ENCODE results near the gene AFMID. TPM values are rescaled to one million over a fixed set of nuclear protein-coding genes. Genes with fewer than 3 reads are reported as not detected.

Gene AFMID
- total RNA-seq, 6 donors from 2014 or later = 30.5 to 265 (median 44.2) TPM

- WGBS, 2 donors = 80 to 91% methylated on average over 17 to 20 of the region's 21 CpGs
- ATAC-seq (ENCODE audit: low FRiP score in 2 of 2) = peak; percentile 34 to 47
These were observed 55.0 kb downstream of the AFMID start for GRCh38 chr17:78242024-78242742.

GRCh38 chr17:78247304-78247703, 60.1 kb downstream of the AFMID start:
- TF ChIP-seq POLR2AphosphoS5 (IDR thresholded peaks at IDR 0.05) (no peak), CTCF (IDR thresholded peaks at IDR 0.05) (no peak), EP300 (IDR thresholded peaks at IDR 0.05) (no peak), POLR2A (IDR thresholded peaks at IDR 0.05) (no peak)
- DNase-seq = no peak
- no peak for ATAC-seq (ENCODE audit: low FRiP score in 2 of 2)
- Histone ChIP-seq H3K4me1 (peaks cover 17 to 23% (median 18%) of the 10 kb centered on the region in 4 donors), H3K9me3 (no peaks in the 10 kb centered on the region), H3K36me3 (no peaks in the 10 kb centered on the region), H3K27me3 (no peaks in the 10 kb centered on the region), H3K27ac (peak overlapping the region in 2 of 4 donors; percentile 71 to 88), H3K4me3 (no peak overlapping the region)
- 85 to 87% methylated on average over 8 of the region's 8 CpGs for WGBS, 2 donors

More at GRCh38 chr17:78242024-78242742, 55.0 kb downstream of the AFMID start:
- TF ChIP-seq CTCF (IDR thresholded peaks at IDR 0.05) (no peak), POLR2AphosphoS5 (IDR thresholded peaks at IDR 0.05) (no peak), POLR2A (IDR thresholded peaks at IDR 0.05) (no peak), EP300 (IDR thresholded peaks at IDR 0.05) (no peak)
- Histone ChIP-seq H3K9me3 (no peaks in the 10 kb centered on the region), H3K36me3 (no peaks in the 10 kb centered on the region), H3K27me3 (no peaks in the 10 kb centered on the region), H3K4me3 (no peak overlapping the region), H3K4me1 (peaks cover 0 to 6% (median under 1%) of the 10 kb centered on the region in 4 donors), H3K27ac (no peak overlapping the region)
- peak in 1 of 2 donors; percentile 39 for DNase-seq

GRCh38 chr17:78248051-78248914, 61.1 kb downstream of the AFMID start:
- peak overlapping the region in 3 of 4 donors; percentile 47 to 88 (median 71) for H3K27ac ChIP-seq
- H3K9me3 ChIP-seq = no peaks in the 10 kb centered on the region
- H3K36me3 ChIP-seq = no peaks in the 10 kb centered on the region
- TF ChIP-seq POLR2A (IDR thresholded peaks at IDR 0.05) (peak in 1 of 4 donors; percentile 12), POLR2AphosphoS5 (IDR thresholded peaks at IDR 0.05) (peak; percentile 55 to 80), CTCF (IDR thresholded peaks at IDR 0.05) (no peak)
- peak in 1 of 2 donors; percentile 74 for DNase-seq
- WGBS, 2 donors = 79 to 86% methylated on average over 22 to 30 of the region's 30 CpGs
- no peaks in the 10 kb centered on the region for H3K27me3 ChIP-seq
- ATAC-seq (ENCODE audit: low FRiP score in 2 of 2) = no peak
- H3K4me3 ChIP-seq = no peak overlapping the region
- H3K4me1 ChIP-seq = peaks cover 17 to 32% (median 20%) of the 10 kb centered on the region in 4 donors

GRCh38 chr17:78249074-78249817, 62.1 kb downstream of the AFMID start:
- DNase-seq = peak in 1 of 2 donors; percentile 62
- Histone ChIP-seq H3K4me1 (peaks cover 22 to 40% (median 27%) of the 10 kb centered on the region in 4 donors), H3K36me3 (no peaks in the 10 kb centered on the region), H3K4me3 (no peak overlapping the region), H3K9me3 (no peaks in the 10 kb centered on the region), H3K27me3 (no peaks in the 10 kb centered on the region), H3K27ac (peak overlapping the region in 3 of 4 donors; percentile 47 to 88 (median 71))
- TF ChIP-seq CTCF (IDR thresholded peaks at IDR 0.05) (no peak), POLR2A (IDR thresholded peaks at IDR 0.05) (no peak), EP300 (IDR thresholded peaks at IDR 0.05) (no peak), POLR2AphosphoS5 (IDR thresholded peaks at IDR 0.05) (no peak)
- ATAC-seq (ENCODE audit: low FRiP score in 2 of 2) = no peak
- 71 to 87% methylated on average over 3 to 13 of the region's 16 CpGs for WGBS, 2 donors

All from upper lobe of left lung (tissue), 6 donors.